Amniotic epithelial cell (primary cell): ENCODE data around the gene ELOVL7.
"Not testable (repeated sequence)": the region's sequence is repeated elsewhere in the genome, so short reads cannot be mapped to it uniquely, and the experiment has no call there.

Experiments
- DNase-seq: peaks from one replicate; pipeline ENCODE4 v3.0.0-alpha.2; 2010; ENCODE audit warnings: low read depth

Gene ELOVL7

GRCh38 chr5:60712950-60713349 lies 131.1 kb downstream of the ELOVL7 start:
- no peak for DNase-seq

- not testable (repeated sequence) for DNase-seq
These were observed 132.2 kb downstream of the ELOVL7 start for GRCh38 chr5:60711892-60712291.

GRCh38 chr5:60710362-60710761 lies 133.7 kb downstream of the ELOVL7 start:
- DNase-seq: no peak

GRCh38 chr5:60705144-60705543 lies 138.9 kb downstream of the ELOVL7 start:
- DNase-seq: no peak

GRCh38 chr5:60703944-60704343 lies 140.1 kb downstream of the ELOVL7 start:
- no peak for DNase-seq
